ENCODE measurements around the gene CBLN3.

CBLN3 gene

GRCh38 chr14:24409956-24410355, 19.5 kb downstream of the CBLN3 start:
- H3K4me1 ChIP-seq (ENCODE audit: control insufficient read depth in 1 of 2, insufficient read depth in 1 of 2, low read depth in 1 of 2, low read length in 1 of 2), result no peaks in the 10 kb centered on the region
- no peaks in the 10 kb centered on the region for H3K9me3 ChIP-seq
- H3K27me3 ChIP-seq, result no peaks in the 10 kb centered on the region
- no peaks in the 10 kb centered on the region for H3K36me3 ChIP-seq
- H3K27ac ChIP-seq, result no peak overlapping the region
- no peak for TF ChIP-seq CTCF (IDR thresholded peaks at IDR 0.05)
- no peak overlapping the region for H3K4me3 ChIP-seq (ENCODE audit: low read depth in 1 of 2, low read length in 1 of 2)

- no peaks in the 10 kb centered on the region for H3K4me1 ChIP-seq (ENCODE audit: control insufficient read depth in 1 of 2, insufficient read depth in 1 of 2, low read depth in 1 of 2, low read length in 1 of 2)
- no peak overlapping the region for H3K27ac ChIP-seq
- H3K4me3 ChIP-seq (ENCODE audit: low read depth in 1 of 2, low read length in 1 of 2), result no peak overlapping the region
- no peaks in the 10 kb centered on the region for H3K27me3 ChIP-seq
- no peaks in the 10 kb centered on the region for H3K9me3 ChIP-seq
- no peaks in the 10 kb centered on the region for H3K36me3 ChIP-seq
- no peak for TF ChIP-seq CTCF (IDR thresholded peaks at IDR 0.05)
These were observed 20.3 kb downstream of the CBLN3 start for GRCh38 chr14:24409192-24409591.

- Histone ChIP-seq H3K9me3 (no peaks in the 10 kb centered on the region), H3K27me3 (no peaks in the 10 kb centered on the region), H3K4me3 (ENCODE audit: low read depth in 1 of 2, low read length in 1 of 2) (no peak overlapping the region), H3K36me3 (no peaks in the 10 kb centered on the region), H3K27ac (no peak overlapping the region), H3K4me1 (ENCODE audit: control insufficient read depth in 1 of 2, insufficient read depth in 1 of 2, low read depth in 1 of 2, low read length in 1 of 2) (no peaks in the 10 kb centered on the region)
- no peak for TF ChIP-seq CTCF (IDR thresholded peaks at IDR 0.05)
These were observed 20.7 kb downstream of the CBLN3 start for GRCh38 chr14:24408764-24409163.

GRCh38 chr14:24407608-24408325, 21.7 kb downstream of the CBLN3 start:
- H3K4me1 ChIP-seq (ENCODE audit: control insufficient read depth in 1 of 2, insufficient read depth in 1 of 2, low read depth in 1 of 2, low read length in 1 of 2), result no peaks in the 10 kb centered on the region
- no peaks in the 10 kb centered on the region for H3K9me3 ChIP-seq
- TF ChIP-seq CTCF (IDR thresholded peaks at IDR 0.05), result no peak
- no peak overlapping the region for H3K4me3 ChIP-seq (ENCODE audit: low read depth in 1 of 2, low read length in 1 of 2)
- H3K36me3 ChIP-seq, result no peaks in the 10 kb centered on the region
- no peaks in the 10 kb centered on the region for H3K27me3 ChIP-seq
- no peak overlapping the region for H3K27ac ChIP-seq

- Histone ChIP-seq H3K36me3 (no peaks in the 10 kb centered on the region), H3K27ac (no peak overlapping the region), H3K27me3 (no peaks in the 10 kb centered on the region), H3K9me3 (no peaks in the 10 kb centered on the region), H3K4me3 (ENCODE audit: low read depth in 1 of 2, low read length in 1 of 2) (no peak overlapping the region), H3K4me1 (ENCODE audit: control insufficient read depth in 1 of 2, insufficient read depth in 1 of 2, low read depth in 1 of 2, low read length in 1 of 2) (no peaks in the 10 kb centered on the region)
- no peak for TF ChIP-seq CTCF (IDR thresholded peaks at IDR 0.05)
These were observed 23.1 kb downstream of the CBLN3 start for GRCh38 chr14:24406416-24406815.
